PC-9 (cell line): Measurements from ENCODE around the gene TRAPPC11.

Experiments used
- EZH2 ChIP-seq: fragments of 200-600 bp; sonication (generic); IDR thresholded peaks from 2 replicates; pipeline ENCODE4 v1.8.0; 2017; ENCODE audit warnings: antibody characterized with exemption, low read depth
- TF ChIP-seq, protein P1 (sequence below): fragments of 200-600 bp; sonication (generic); conservative IDR thresholded peaks from 2 replicates; pipeline ENCODE4 v1.6.1; 2017; ENCODE audit warnings: mixed run types, antibody characterized with exemption, mild to moderate bottlenecking, moderate library complexity

DNA sequence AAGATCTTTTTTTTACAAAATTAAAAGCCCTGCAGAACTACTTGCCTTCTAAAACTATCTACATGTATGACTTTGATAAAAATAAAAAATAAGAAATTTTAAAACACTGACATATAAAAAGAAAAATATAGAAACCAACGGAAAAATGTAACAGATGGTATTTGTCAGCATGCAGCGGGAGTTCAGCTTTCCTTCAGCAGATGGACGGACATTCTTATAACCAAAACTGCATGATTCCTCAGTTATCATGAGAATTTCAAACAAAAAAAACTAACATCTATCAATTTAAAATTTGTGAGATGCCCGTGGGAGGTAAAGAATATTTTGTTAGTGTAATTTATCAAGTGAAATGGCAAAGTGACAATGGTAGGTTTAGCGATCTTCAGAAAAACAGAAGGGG is 23.4 kb upstream of the TRAPPC11 start:
- TF ChIP-seq, protein P1, sequence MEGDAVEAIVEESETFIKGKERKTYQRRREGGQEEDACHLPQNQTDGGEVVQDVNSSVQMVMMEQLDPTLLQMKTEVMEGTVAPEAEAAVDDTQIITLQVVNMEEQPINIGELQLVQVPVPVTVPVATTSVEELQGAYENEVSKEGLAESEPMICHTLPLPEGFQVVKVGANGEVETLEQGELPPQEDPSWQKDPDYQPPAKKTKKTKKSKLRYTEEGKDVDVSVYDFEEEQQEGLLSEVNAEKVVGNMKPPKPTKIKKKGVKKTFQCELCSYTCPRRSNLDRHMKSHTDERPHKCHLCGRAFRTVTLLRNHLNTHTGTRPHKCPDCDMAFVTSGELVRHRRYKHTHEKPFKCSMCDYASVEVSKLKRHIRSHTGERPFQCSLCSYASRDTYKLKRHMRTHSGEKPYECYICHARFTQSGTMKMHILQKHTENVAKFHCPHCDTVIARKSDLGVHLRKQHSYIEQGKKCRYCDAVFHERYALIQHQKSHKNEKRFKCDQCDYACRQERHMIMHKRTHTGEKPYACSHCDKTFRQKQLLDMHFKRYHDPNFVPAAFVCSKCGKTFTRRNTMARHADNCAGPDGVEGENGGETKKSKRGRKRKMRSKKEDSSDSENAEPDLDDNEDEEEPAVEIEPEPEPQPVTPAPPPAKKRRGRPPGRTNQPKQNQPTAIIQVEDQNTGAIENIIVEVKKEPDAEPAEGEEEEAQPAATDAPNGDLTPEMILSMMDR: no peak
- no peak for TF ChIP-seq EZH2
